GM19455 (cell line): Measurements from ENCODE around the gene COL1A2.

Experiments
- ATAC-seq: cut with Tn5 transposase; IDR thresholded peaks from one replicate; pipeline ENCODE4 v1.9.1; 2021; ENCODE audit not compliant: unreplicated experiment

Gene COL1A2

GRCh38 chr7:94394437-94395140 is at the start of gene COL1A2:
Gene COL1A2, plus strand, starts transcription at chr7:94394895. Its CDS starts 137 bp downstream, at chr7:94395032.
- no peak for ATAC-seq

DNA sequence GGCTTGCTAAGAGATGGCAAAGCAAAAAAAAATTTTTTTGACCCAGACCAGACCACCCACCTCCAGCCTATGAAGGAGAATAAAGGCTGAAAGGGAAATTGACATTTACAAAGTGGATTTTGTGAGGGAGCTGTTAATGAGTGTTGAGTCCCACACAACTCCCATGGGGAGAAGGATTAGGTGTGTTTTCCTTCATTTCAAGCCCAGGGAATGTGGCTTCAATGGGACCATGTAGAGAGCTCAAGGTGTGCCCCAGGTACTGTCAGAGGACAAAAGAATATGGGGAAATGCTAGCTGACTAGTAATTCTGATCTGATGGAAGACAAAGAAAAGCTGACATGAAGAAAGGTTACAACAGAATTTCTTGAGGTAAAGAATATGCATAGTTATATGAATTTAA is 48.8 kb upstream of the COL1A2 start:
- ATAC-seq: no peak

GRCh38 chr7:94348142-94348541 is 46.6 kb upstream of the COL1A2 start:
- no peak for ATAC-seq

- no peak for ATAC-seq
Observed at GRCh38 chr7:94350734-94351133, 44.0 kb upstream of the COL1A2 start.

- ATAC-seq: no peak
Observed at GRCh38 chr7:94351703-94352102, 43.0 kb upstream of the COL1A2 start.

DNA sequence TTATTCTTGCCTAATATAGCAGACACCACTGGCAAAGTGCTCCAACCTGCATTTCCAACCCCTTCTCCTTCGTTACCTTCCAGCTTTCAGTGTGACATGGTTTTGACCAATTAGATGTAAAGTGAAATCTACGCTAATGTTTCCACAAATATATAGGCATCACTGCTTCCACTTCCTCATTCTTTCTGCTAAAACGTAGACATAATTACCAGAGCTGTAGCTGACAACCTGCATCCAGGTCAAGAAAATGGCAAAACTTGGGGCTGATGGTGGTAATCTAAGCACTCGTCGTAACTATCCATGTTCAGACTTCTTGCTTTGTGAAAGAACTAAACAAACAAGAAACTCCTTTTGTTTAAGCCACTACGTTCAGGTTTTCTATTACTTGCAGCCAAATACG is 41.8 kb upstream of the COL1A2 start:
- ATAC-seq: no peak

- ATAC-seq: no peak
Observed at GRCh38 chr7:94354953-94355352, 39.7 kb upstream of the COL1A2 start.

GRCh38 chr7:94355454-94355853 is 39.2 kb upstream of the COL1A2 start:
- ATAC-seq: no peak

DNA sequence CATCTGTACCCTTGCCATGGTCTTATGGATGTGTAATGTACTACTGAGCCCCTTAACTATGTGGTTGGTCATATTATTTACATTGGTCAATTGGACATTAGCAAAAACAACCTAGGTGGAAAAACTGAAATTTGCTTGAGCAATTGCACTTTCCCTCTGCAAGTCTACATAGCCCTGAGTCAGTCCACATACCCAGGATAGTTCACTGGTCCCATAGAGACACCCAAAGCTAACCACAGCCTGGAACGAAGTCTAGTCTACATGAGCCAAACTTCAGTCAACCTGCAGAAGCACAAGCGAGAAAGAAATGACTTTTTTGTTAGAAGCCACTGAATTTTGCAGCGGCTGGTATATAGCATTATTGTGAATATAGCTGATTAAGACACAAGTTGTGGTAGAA is 37.6 kb upstream of the COL1A2 start:
- no peak for ATAC-seq

DNA sequence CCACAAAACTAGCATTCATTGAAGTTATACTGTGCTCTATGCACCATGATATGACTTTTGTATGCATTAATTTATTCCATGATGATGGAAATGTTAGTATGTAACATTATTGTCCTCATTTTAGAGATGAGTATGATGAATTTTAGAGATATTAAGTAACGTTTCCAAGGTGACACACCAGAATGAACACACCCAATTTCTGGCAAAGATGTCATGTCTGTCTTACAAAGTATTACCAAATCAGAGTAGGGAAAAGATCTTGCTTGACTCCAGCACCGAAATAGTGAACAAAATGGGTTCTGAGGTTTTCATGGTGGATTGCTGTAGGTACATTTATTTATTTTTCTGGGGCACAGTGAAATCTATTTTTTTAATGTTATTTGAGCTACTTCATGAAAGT is 33.8 kb upstream of the COL1A2 start:
- ATAC-seq: no peak

DNA sequence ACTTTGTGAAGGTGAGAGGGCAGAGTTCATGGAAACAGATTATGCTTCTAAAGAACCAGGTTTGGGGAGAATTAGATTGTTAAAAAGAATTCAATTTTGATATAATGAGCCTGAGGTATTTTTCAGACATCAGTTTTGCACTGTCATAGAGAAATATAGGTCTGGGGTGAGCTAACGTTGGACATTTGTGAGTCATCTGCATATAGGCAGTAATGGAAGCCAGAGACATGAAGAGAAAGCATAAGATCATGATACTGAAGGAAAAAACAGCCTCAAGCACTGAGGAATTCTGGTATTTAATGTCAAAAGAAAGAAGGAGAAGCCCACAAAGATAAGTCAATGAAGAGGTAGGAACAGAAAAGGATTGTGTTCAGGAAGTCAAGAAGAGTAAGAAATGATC is 32.4 kb upstream of the COL1A2 start:
- no peak for ATAC-seq

- no peak for ATAC-seq
Observed at GRCh38 chr7:94364816-94365215, 29.9 kb upstream of the COL1A2 start.

DNA sequence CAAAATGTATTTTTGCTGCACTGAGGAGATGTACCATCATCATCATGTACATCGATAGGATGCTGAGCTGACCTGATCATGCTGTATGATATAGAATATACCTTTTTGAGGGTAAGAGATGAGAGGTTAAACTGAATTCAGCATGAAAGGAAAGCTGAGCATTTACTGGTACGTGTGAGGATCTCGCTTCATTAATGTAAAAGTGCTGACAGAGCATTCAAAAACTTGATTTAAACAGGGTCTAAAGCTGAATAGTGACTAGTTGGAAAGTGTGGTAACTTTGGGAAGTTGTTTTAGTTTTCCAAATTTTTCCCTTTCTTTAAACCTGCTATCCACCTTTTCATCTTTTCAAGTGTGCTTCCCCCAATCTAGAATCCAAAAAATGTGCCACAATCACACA is 28.5 kb upstream of the COL1A2 start:
- no peak for ATAC-seq

DNA sequence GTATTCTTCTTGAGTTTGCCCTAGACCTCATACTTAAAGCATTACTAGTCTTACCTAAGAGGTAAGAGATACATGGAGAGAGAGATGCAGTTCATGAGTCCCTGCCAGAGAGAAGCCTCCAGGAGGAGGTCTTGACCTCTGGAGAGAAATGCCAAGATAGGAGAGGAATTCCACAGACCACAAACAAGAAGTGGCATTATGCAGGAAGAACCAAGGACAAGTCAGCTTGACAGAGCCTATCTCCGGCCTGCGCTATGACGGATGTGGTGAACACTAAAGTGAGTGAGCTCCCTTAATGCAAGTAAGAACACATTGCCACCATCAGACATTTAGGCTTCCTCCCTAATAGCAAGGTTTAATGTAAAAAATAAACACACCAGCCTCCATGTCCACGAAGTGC is 27.9 kb upstream of the COL1A2 start:
- ATAC-seq: no peak

- ATAC-seq: no peak
Observed at GRCh38 chr7:94367949-94368348, 26.7 kb upstream of the COL1A2 start.

GRCh38 chr7:94368371-94368791 is 26.3 kb upstream of the COL1A2 start:
- no peak for ATAC-seq

DNA sequence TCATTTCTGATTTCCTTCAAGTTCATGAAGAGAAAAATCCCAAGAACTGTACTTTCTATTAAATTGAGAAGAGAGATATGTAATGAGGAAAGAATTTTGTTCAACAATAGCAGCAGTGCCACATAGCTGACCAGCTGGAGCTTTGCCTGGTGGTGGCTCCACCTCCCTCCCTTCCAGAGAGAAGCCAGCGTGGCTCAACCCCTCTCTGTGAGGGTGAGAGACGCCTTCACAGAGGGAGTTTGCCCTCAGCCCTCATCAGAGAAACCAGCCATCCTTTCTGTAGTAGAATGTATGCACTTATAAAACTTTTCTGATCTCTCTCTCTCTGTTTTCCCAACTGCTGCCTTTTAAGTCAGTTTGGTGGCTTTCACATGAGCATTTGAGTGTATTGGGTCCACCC is 20.5 kb upstream of the COL1A2 start:
- ATAC-seq: no peak

- ATAC-seq: no peak
Observed at GRCh38 chr7:94374721-94375566, 19.8 kb upstream of the COL1A2 start.

GRCh38 chr7:94375691-94376090 is 19.0 kb upstream of the COL1A2 start:
- no peak for ATAC-seq

DNA sequence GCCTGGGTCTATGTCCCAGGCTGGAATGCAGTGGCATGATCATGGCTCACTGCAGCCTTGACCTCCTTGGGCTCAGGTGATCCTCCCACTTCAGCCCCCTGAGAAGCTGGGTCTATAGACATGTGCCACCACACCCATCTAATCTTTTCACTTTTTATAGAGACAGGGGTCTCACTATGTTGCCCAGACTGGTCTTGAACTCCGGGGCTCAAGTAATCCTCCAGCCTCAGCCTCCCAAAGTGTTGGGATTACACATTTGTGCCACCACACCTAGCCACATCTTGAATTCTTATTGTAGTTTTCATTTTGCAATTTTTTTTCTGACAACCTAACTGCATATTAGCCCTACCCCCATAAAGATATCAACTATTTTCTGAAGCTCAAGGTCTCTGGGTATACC is 18.4 kb upstream of the COL1A2 start:
- no peak for ATAC-seq

- no peak for ATAC-seq
Observed at GRCh38 chr7:94378356-94378755, 16.3 kb upstream of the COL1A2 start.

DNA sequence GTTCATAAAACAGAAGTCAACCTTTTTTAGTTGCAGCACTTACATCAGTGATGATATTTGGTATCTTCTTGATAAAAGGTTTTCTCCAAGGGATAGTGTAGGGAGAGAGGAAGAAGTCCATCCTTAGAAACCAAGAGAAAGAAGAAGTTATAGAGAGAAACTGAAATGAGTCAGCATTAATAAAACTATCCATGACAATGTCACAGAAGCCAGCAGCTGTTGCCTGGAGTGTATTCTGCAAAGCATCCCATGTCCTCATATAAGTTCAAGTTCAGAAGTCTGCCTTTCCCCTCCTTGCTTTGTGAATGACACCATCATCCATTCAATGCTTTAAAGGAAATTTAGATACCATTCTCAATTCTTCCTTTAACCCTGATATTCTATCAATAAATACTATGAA is 14.4 kb upstream of the COL1A2 start:
- ATAC-seq: no peak
